GF-D8 (cell line): ENCODE measurements around the gene SALL1.

Experiments
- DNase-seq: peaks from one replicate; lab custom pipeline; 2025; lab: John Stamatoyannopoulos, UW

The SALL1 gene

DNA sequence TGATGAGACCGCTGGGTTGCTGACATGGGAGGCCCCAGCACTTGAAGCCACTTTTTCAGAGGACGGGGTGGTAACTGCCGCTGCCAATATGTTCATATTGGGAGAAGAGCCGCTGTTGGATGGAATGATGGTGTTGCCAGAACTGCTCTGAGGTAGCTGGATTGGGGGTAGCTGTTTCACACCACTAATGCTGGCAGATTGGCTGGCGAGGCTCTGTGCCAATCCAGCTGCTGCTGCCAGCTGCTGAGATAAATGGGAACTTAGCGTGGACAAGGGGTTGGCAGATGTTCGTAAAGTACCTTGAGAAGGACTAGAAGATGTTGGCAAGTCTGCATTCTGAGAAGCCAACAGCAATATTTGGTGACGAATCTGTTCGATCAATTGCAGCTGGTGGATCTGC is 10.0 kb downstream of the SALL1 start:
- DNase-seq, result no peak

DNA sequence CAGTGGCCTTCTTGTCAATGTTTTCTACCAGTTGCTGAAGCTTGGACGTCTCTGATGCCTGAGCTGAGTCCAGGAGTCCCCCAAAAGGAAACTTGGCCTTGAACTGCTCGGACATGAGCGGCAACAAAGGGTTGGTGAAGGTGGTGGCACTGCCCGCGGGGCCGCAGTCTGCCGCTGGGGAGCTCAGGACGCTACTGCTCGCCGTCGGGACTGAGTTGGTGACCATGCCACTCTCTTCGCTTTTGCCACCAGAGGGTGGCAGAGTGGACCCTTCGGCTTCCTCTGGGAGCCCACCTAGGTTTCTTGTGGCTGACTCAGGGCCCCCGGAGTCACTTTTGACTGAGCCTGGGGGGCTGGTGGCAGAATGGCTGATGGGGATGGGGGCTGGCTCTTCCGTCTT is 11.0 kb downstream of the SALL1 start:
- DNase-seq, result no peak

DNA sequence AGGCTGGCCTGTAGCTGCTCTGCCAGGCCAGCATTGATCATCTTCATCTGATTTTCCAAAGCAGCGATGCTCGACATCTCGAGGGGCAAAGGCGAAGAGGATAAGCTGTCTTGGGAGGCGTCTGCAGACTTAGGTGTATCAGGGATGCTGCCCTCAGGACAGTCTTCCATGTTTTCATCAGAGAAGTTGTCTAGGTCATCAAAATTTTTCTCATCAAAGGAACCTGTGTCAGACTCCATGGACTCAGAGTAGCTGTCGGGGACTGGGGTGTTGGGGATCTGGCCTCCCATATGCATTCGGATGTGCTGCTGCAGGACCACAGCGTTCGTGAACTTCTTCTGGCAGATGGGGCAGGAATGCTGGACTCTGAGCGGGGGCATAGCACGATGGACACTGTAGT is 11.5 kb downstream of the SALL1 start:
- DNase-seq, result no peak

DNA sequence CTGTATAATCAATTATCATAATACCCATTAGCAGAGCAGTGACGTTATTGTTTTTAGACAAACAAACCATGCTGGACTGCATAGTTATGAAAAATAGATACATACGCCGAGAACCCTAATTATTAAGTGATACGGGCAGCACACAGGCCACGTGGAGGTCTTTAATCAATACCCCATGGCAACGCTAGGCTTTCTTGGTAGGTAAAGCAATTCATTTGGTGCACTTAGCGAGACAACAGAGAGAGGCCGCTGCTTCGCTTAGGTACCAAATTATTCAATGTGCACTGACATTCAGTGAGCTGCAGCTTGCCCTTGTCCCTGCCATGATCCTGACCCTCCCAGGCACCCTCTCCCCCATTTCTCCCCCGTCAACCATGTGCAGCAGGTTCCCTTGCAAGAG is 12.9 kb downstream of the SALL1 start:
- DNase-seq, result no peak

DNA sequence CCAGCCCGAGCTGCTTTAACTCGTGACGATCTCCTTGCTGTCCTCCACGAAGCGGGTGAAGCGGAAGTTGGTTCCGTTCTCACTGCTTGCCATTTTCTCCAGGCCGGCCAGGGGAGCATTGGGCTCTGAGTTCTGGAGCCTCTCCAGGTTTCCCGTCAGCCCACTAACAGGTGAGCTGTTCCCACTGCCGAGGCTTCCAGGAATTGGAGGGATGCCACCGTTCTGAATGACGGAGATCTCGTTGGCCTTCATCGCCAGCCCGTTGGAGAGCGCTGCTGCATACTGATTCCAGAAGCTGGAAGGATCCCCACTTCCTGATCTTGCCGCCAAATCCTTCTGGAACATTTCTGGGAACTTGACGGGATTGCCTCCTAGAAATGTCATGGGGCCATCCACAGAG is 14.0 kb downstream of the SALL1 start:
- no peak for DNase-seq

DNA sequence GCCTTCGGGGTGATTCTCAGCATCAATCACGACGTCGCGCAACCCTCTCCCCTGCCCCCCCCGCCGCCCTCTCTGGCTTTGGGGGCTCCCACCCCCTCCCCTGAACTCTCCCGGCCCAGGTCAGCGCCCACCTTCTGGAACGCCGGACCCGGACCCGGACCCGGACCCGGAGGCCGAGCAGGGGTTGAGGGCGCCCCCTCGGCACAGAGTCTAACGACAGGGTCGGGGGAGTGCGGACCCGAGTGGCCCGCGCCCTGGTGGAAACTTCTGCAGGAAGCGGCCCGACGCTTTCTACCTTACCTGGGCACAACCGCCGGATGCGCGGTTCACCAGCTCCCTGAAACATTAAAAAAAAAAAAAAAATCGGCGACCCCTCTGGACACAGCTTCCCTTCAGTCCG is 16.2 kb downstream of the SALL1 start:
- no peak for DNase-seq

DNA sequence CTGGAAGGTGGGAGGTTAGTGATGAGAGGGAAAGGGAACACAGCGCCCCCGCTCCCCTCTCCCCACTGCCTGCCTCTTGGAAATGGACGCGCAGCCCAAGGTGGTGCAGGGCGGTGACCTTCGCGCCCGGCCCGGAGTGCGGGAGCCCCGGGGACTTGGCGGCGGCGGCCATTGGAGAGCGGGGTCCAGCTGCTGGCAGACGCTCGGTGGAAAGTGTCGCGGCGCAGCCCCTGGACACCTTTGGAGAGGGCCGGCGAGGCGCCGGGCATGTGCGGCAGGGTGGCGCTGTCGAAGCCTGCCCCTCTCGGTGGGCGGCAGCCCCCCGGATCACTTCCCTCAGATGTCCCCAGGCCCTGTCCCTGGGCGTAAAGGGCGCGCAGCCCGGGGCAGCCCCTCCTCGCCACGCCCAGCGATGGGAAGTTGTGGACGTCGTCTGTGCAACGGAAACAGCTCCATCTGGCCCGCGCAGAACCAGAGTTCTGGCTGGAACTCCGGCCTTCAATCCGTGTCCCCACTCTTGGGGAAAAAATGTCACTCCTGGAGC is 16.7 kb downstream of the SALL1 start:
- DNase-seq, result no peak

DNA sequence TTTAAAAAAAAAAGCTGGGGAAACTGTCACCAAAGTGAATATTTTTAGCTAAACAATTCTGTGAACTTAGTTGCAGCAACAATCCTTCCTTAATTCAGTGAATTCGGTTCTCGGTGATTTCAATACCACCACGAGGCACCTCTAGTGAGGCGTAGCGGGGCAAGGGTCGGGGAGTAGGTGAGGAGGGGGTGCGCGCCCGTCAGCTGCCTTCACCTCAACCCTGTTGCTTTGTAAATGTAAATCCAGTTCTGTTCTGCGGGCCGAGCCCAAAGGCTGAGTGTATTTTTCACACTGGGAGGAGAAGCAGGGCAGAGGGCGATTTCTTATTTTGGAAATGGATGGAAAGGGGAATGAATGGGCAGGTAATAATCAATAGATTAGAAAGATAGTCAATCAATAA is 17.4 kb downstream of the SALL1 start:
- DNase-seq, result no peak

DNA sequence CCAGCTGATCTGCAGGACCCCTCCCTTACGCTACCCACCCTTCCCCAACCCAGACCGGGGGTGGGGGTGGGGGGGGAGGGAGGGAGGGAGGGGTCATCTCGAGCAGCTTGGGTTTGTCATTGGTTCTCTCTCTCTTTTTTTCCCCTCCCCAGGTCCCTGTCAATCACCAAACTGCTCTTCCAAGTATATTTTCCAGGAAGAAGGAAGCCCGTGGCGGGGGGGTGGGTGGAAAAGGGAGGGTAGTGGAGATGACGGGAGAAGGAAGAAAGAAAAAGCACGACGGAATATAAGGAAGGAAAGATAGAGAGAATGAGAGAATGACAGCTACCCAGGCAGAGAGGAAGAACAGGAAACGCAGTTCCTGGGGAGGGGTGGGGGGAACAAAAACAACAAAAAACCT is 17.9 kb downstream of the SALL1 start:
- DNase-seq, result no peak

DNA sequence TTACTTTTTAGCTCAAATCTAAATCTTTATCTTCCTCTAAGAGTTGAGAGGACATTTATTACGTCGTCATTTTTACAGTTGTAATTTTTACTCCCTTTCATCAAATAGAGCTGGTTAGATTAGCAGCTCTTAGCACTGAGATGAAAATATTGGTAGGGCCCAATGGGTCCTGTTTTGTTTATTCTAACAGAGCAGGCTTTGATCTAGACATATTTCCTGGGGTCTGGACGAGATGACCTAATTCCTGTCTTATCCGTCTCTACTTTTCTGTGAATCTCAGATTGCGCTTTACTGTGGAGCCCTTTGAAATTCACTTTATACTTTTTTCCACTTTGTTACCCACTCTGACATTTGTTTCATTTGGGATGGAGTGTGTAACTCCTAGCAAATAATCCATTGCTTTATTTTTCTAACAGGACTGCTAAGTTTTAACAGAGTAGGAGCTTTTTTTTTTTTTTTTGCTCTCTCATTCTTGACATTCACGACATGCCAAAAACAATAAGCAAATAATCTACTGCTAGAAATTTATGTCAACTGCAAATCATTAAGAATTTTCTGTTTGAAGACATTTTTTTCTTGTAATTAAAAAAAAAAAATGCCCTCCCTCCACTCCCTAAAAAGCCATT is 18.5 kb downstream of the SALL1 start:
- DNase-seq, result no peak

DNA sequence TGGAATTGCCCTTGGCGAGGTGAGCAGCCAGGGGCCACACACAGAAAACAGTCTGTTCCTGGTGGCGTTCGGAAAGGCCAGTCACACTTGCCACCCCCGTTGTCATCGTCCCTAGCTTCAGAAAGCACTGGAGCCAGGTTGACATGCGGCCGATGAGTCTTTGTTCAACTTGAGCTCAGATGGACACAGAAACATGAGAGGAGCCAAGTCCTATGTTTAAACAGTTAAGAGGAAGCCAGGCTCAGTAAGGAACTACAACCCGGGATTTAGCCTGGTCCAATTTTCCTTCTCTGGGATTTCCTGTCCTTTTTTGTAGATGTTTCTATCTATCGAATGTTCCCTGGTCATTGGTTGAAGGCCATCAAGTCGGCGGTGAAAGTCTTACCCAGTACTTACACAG is 19.5 kb downstream of the SALL1 start:
- no peak for DNase-seq

DNA sequence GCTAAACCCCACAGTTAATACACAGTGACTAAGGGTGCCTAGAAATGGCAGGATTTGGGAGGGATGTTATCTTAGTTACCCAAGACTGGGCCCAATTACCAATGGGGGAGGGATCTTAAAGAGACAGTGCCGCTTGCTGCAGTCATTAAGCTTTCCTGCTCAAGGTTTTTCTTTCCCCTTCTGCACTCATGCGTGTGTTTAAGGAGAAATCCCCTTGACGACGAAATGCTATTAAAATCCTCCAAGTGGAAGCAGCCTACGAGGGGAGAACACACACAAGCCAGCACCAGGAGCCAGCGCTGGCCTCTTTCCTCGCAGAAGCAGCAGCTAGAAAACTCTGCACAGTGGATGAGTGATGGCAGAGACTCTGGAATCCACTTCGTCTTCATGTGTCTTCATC is 22.0 kb downstream of the SALL1 start:
- no peak for DNase-seq

DNA sequence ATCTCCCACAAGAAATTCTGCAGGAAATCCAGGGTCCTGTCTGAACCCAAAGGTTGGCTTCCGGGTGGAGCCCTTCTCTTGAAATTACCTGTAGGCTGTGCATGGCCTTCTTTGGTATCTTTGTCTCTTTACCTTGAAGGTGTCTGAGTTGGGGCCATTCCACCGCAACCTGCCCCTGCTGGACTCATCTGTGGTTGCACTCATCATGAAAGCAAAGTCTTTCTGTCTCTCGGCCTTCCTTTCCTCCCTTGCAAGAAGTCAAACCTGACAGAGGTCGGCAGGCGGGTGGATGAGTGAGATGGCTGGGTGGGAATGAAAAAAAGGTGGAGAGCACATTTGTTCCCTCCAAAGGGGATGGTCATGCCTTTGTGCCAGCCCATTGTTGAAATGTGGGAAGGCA is 25.1 kb downstream of the SALL1 start:
- no peak for DNase-seq

DNA sequence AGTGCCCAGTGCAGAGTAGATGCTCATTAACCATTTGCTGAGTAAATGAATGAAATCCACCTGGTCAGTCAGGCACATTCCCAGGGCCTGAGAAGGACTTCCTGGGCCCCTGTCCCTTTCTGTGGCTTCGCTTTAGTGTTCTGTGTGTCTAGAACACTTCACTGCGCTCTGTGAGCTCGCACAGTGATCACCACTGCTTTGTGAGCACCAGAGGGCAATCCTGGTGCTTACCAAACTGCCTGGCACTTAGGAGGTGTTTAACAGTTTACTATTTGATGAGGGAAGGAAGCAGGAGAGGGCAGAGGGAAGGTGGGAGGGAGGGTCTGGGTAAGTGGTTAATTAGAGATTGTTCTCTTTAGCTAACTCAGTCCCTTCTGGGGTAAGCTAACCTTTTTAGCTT is 26.2 kb downstream of the SALL1 start:
- no peak for DNase-seq

DNA sequence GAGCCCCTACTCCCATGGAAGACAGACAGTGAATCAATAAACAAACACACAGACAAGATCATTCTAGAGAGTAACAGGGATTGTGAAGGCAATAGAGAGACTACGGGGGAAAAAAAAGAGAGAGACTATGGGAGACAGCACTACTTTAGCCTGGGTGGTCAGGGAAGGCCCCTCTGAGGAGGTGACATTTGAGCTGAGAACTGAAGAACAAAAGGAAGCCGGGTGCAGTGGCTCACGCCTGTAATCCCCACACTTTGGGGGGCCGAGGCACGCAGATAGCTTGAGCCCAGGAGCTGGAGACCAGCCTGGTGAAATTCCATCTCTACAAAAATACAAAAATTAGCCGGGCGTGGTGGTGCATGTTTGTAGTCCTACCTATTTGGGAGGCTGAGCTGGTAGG is 29.2 kb downstream of the SALL1 start:
- no peak for DNase-seq

DNA sequence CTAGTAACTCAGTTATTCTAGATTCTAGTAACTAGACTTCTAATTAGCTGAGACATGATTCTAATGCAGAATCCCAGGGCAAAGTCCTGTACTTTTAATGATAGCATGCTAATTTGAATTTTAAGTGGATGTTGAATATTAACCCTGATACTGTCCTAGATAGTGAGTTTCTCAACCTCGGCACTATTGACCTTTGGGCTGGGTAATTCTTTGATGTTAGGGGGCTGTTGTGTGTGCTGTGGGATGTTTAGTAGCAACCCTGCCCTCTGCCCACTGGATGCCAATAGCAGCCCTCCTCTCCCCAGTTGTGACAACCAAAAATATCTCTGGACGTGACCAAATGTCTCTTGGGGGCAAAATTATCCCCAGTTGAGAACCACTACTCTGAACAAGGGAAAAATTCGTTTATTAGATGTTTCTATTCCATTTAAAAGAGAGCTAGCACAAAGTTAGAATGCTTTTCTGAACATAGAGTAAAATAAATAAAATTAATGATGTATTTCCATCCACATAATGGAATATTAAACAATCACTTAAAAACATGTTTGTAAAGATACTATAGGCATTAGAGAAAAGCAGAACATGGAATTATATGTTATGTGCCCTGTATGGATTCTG is 30.2 kb downstream of the SALL1 start:
- no peak for DNase-seq

DNA sequence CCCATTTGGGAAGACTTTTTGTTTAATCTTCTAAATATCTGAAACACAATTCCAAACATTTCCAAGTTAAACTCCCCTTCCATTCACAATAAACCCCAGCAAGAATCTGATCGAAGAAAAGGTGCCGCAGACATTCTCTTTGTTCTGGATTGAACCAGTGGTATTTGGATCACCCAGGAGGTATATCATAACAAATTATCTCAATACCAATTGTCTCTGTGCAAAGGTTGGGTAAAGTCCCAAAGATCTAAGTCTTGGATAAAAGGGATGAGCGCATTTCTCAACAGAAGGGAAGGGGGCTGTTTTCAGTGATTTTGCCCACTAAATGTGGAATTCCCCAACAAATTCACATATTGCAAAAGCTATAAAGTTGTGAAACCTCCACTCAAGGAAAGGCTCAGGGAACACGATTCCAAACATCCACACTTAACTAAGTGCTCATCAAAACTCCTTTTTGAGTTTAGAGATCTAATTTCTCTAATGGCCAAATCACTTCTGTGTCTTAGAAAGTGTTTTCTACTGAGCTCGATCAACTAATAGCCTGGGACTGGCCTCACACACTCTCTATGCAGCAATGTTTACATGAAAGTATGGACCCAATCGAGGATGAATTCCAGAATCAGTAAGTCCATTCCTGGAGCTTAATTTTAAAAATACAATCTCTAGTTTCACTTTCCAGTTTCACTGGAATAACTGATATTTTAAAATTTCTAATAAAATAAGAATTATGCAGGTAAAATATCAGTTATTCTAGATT is 30.9 kb downstream of the SALL1 start:
- DNase-seq, result no peak

DNA sequence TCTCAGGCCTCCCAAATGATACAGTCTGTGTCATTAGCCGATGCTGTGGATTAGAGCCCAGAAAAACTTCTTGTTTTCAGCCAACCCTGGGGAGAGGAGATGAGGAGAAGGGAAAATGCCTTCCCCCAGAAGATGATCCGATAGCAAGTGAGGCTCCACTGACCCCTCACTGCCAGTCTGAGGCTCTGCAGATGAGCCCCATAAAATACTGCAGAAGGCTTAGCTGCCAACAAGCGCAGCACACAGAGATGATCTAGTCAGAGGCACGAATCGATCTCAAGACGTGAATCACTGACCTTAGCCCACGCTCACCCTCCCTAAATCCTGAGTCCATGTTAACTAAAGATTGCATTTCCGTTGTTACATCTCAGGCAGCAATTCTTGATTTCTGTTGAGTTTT is 31.5 kb downstream of the SALL1 start:
- DNase-seq, result no peak

DNA sequence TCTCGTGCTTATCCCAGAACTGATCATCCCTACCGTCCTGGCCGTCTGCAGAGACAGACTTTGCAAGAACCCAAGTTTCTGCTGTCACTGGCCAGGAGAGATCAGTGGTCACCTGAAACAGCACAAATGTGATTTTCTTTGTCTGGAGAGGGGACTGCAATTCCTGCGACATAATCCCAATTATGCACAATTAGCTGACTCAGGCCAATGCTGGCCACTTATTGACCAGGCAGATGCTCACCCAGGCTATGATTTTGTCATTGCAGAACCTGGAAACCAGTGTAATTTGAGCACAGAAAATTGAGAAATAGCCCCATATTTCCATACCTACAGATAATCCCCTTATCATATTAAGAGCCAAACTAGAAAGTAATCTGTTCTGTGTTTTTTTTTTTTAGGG is 34.7 kb downstream of the SALL1 start:
- no peak for DNase-seq

DNA sequence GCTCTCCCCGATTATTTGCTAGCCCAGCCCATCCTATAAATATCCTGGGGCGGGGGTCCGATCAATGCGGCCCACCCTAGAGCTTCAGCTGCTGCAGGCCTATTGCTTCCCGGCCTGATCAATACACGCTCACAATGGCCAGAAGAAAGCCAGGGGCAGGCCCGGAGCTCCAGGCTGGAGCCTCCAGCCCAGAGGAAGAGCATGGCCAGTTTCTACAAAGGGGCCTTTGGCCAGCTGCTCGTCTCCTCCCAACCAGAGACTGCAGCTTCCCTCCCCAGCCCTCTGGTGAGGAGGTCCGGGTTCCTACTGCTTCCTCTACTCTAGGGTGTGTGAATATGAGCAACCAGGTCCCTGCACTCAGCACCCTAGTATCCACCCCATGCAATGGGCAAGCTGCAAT is 36.7 kb downstream of the SALL1 start:
- DNase-seq, result no peak

DNA sequence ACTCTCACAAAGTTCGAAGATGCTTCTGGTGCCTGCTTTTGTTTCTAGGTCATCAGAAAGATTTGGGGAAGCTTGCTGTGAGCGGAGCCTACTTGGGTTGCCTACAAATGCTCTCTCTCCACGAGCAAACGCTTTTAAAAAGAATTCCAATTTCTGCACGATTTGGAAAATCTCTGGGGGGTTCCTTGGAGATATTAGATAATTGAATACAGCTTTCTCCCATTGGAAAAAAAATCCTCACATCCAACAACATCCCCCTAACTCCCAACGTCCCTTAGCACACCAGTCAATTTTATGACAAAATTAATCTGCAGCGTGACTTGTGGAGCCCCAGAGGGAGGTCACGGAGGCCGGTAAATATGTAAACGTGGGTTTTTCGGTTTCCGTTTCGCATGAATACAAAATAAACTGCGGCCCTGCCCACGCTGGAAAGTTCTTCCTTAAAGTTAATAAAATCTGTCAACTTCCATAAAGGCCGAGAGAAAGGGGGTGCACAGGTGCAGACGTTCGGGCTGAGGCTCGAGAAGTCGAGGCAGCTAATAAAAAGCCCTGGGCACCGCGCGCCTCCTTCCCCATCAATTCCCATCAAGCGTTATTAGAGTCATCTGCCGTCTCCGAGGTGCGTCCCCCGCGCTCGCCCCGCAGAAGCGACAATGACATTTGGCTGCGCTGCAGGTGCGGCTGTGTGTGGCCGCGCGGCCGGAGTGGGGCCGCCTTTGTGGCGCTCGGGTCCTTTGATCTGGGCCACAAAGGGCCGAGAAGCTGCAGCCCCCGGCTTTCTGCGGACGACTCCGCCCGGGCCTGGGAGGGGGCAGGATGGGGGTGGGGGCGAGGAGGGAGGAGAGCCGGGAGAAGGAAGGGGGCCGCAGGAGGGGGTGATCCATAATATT is 37.6 kb downstream of the SALL1 start:
- DNase-seq, result no peak

DNA sequence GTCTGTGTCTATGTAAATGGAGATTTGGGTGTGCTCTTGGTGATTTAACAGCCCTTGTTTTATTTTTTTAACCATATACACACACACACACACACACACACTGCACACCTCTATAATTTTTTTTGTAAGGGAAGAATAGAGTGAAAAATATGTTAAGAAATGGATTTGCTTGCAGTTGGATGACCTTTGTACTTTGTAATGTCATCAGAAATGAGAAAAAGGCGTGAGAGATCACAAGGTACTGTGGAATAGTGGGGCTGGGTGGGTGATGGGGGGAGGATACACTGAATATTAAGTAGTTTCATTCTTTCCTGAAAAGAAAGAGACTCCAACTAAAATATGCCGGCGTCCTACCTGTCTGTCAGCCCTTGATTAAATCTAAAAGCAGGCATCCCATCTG is 38.7 kb downstream of the SALL1 start:
- DNase-seq, result no peak
